ENCODE measurements around the gene MDGA2. TPM values are rescaled to one million over a fixed set of nuclear protein-coding genes. Genes with fewer than 3 reads are reported as not detected.

MDGA2 gene
- polyA plus RNA-seq, 1 of the 3 experiments (the other 2 are of a cell fraction): not detected

DNA sequence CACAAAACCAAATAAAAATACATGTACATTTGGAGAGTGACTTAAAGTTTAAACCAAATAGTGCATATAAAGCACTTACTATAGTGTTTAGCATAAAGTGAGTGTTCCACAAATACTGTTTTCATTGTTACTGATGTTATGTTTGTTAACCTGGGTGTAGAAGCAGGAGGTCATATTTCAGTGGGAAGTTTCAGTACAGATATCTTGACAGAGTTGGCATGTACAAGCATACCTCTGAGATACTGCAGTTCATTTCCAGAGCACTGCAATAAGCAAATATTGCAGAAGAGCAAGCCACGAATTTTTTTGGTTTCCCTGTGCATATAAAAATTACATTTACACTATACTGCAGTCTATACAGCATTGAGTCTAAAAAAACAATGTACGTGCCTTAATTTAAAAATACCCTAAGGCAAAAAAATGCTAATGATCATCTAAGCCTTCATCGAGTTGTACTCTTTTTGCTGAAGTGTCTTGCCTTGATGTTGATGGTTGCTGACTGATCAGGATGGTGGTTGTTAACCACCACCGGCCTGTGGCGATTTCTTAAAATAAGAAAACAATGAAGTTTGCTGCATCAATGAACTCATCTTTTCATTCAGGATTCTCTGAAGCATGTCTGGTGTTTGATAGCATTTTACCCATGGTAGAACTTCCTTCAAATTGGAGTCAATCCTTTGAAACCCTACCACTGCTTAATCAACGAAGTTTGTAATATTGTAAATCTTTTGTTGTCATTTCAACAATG is 662.7 kb downstream of the MDGA2 start (continued):
- no peak for TF ChIP-seq MEF2A (IDR thresholded peaks at IDR 0.05; ENCODE audit: borderline replicate concordance, low read depth)
- no peak for TF ChIP-seq FOXJ3 (CRISPR knock-in tag; IDR thresholded peaks at IDR 0.05)
- TF ChIP-seq, protein P1, sequence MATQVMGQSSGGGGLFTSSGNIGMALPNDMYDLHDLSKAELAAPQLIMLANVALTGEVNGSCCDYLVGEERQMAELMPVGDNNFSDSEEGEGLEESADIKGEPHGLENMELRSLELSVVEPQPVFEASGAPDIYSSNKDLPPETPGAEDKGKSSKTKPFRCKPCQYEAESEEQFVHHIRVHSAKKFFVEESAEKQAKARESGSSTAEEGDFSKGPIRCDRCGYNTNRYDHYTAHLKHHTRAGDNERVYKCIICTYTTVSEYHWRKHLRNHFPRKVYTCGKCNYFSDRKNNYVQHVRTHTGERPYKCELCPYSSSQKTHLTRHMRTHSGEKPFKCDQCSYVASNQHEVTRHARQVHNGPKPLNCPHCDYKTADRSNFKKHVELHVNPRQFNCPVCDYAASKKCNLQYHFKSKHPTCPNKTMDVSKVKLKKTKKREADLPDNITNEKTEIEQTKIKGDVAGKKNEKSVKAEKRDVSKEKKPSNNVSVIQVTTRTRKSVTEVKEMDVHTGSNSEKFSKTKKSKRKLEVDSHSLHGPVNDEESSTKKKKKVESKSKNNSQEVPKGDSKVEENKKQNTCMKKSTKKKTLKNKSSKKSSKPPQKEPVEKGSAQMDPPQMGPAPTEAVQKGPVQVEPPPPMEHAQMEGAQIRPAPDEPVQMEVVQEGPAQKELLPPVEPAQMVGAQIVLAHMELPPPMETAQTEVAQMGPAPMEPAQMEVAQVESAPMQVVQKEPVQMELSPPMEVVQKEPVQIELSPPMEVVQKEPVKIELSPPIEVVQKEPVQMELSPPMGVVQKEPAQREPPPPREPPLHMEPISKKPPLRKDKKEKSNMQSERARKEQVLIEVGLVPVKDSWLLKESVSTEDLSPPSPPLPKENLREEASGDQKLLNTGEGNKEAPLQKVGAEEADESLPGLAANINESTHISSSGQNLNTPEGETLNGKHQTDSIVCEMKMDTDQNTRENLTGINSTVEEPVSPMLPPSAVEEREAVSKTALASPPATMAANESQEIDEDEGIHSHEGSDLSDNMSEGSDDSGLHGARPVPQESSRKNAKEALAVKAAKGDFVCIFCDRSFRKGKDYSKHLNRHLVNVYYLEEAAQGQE (IDR thresholded peaks at IDR 0.05; ENCODE audit: low read depth, low read length): no peak
- no peak for TF ChIP-seq GATA2 (CRISPR knock-in tag; IDR thresholded peaks at IDR 0.05)
- TF ChIP-seq EP300 (IDR thresholded peaks at IDR 0.05; ENCODE audit: borderline replicate concordance in 1 of 2, low read depth in 1 of 2, low read length in 1 of 2): no peak
- no peak for TF ChIP-seq GABPA (IDR thresholded peaks at IDR 0.05; ENCODE audit: low read depth)

DNA sequence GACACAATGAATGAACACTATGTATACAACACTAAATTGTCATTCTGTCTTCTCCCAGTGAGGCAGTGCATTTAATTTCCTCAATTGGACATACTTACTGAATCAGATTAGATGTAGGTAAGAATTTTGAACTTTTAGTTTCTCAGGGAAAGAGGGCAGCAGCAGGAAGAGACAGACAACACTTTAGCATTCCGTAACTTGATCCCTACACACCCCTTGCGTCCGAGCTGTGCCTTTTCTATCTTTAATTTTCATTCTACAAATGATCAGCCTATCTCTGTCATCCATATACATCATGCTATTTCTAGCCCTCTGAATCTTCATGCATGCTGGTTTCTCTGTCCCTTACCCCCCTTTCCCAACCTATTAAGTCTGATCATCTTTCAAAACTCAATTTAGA is 665.8 kb downstream of the MDGA2 start:
- ChIA-PET POLR2A (no interaction called here), CTCF (no interaction called here)
- no peak overlapping the region for H3K9ac ChIP-seq
- H3K79me2 ChIP-seq (ENCODE audit: insufficient read depth): no peaks in the 10 kb centered on the region
- no peaks in the 10 kb centered on the region for H3K9me2 ChIP-seq
- no peaks in the 10 kb centered on the region for H3F3A ChIP-seq (replicated peaks; ENCODE audit: insufficient read depth)
- H3K9me3 ChIP-seq: no peaks in the 10 kb centered on the region
- no peak for DNase-seq
- no peaks in the 10 kb centered on the region for H3K4me1 ChIP-seq (ENCODE audit: control insufficient read depth in 1 of 2, insufficient read depth in 2 of 2, low read depth in 1 of 2, low read length in 1 of 2)
- no peaks in the 10 kb centered on the region for H4K20me1 ChIP-seq (ENCODE audit: insufficient read depth)
- H3K36me3 ChIP-seq (replicated peaks in 1 of 2; ENCODE audit: control insufficient read depth in 1 of 2, insufficient read depth in 2 of 2, low read length in 1 of 2): no peaks in the 10 kb centered on the region
- TF ChIP-seq RFX5 (IDR thresholded peaks at IDR 0.05; ENCODE audit: low read length) (no peak), RCOR1 (IDR thresholded peaks at IDR 0.05; ENCODE audit: low read length) (no peak), TCF12 (IDR thresholded peaks at IDR 0.05) (no peak), NFIC (IDR thresholded peaks at IDR 0.05; ENCODE audit: borderline replicate concordance) (no peak), GABPA (IDR thresholded peaks at IDR 0.05; ENCODE audit: low read depth) (no peak), GATA2 (CRISPR knock-in tag; IDR thresholded peaks at IDR 0.05) (no peak), EZH2phosphoT487 (IDR thresholded peaks at IDR 0.05; ENCODE audit: borderline replicate concordance, low read depth) (no peak)
- TF ChIP-seq, protein P2, sequence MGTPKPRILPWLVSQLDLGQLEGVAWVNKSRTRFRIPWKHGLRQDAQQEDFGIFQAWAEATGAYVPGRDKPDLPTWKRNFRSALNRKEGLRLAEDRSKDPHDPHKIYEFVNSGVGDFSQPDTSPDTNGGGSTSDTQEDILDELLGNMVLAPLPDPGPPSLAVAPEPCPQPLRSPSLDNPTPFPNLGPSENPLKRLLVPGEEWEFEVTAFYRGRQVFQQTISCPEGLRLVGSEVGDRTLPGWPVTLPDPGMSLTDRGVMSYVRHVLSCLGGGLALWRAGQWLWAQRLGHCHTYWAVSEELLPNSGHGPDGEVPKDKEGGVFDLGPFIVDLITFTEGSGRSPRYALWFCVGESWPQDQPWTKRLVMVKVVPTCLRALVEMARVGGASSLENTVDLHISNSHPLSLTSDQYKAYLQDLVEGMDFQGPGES (IDR thresholded peaks at IDR 0.05; ENCODE audit: low read depth, low read length): no peak
- TF ChIP-seq, protein P3, sequence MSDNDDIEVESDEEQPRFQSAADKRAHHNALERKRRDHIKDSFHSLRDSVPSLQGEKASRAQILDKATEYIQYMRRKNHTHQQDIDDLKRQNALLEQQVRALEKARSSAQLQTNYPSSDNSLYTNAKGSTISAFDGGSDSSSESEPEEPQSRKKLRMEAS (IDR thresholded peaks at IDR 0.05; ENCODE audit: low read depth): no peak
- H2AFZ ChIP-seq (ENCODE audit: low read depth): no peak overlapping the region
- no peak overlapping the region for H3K4me3 ChIP-seq (ENCODE audit: low read depth in 2 of 2, low read length in 1 of 2)
- no peaks in the 10 kb centered on the region for H3K27me3 ChIP-seq (ENCODE audit: insufficient read depth)
- H3K4me2 ChIP-seq: no peak overlapping the region
- H3K27ac ChIP-seq (ENCODE audit: low read depth in 2 of 2, low read length in 1 of 2): no peak overlapping the region
- whole genome bisulfite sequencing (ENCODE audit: low lambda C conversion rate): 8% methylated on average over 3 of the region's 3 CpGs

Measured in SK-N-SH (cell line).